ENCODE measurements around the gene KIFC1. TPM values are rescaled to one million over a fixed set of nuclear protein-coding genes. Genes with fewer than 3 reads are reported as not detected.
A peak's percentile ranks its signal among the peaks of the same experiment; 100 is the strongest.

KIFC1 gene
- total and polyA plus RNA-seq, 9 of the 15 experiments (the other 6 are each of a cell fraction or from before 2014, with no cell fraction given): 1.3 to 95.2 (median 76.9) TPM

- TF ChIP-seq CHD7 (IDR thresholded peaks at IDR 0.05; ENCODE audit: low read depth, low read length) (no peak), STAT6 (CRISPR knock-in tag; IDR thresholded peaks at IDR 0.05) (no peak), GTF2A2 (tag; IDR thresholded peaks at IDR 0.05) (no peak), ZNF778 (CRISPR knock-in tag; IDR thresholded peaks at IDR 0.05) (no peak), ZNF395 (CRISPR knock-in tag; IDR thresholded peaks at IDR 0.05) (no peak), FOXM1 (IDR thresholded peaks at IDR 0.05; ENCODE audit: low read depth) (no peak), FOXM1 (CRISPR knock-in tag; IDR thresholded peaks at IDR 0.05; ENCODE audit: low read depth) (no peak), NCOA2 (IDR thresholded peaks at IDR 0.05; ENCODE audit: partially characterized antibody in 2 of 2) (no peak), ZNF239 (CRISPR knock-in tag; IDR thresholded peaks at IDR 0.05) (no peak), ZNF347 (CRISPR knock-in tag; IDR thresholded peaks at IDR 0.05; ENCODE audit: low read depth) (no peak), ZNF766 (CRISPR knock-in tag; conservative IDR thresholded peaks at IDR 0.05) (0 out of 2 replicates have a peak, but pooled peaks have one; percentile 43)
Measured at GRCh38 chr6:33410711-33411631, 19.3 kb downstream of the KIFC1 start, which contains the start of gene PHF1 (continued).
